HEK293T (cell line): ENCODE measurements around the gene TREML4.

Experiments used
- BHLHE40 ChIP-seq: fragments of 450-650 bp; IDR thresholded peaks from 2 replicates; pipeline ENCODE4 v1.6.1; 2016; ENCODE audit warnings: mild to moderate bottlenecking, moderate library complexity, borderline replicate concordance
- ELF4 ChIP-seq: fragments of 450-650 bp; IDR thresholded peaks from 2 replicates; pipeline ENCODE4 v1.6.1; 2017; ENCODE audit warnings: antibody characterized with exemption
- FOXA1 ChIP-seq: fragments of 450-650 bp; IDR thresholded peaks from 2 replicates; pipeline ENCODE4 v1.6.1; 2016; ENCODE audit warnings: mild to moderate bottlenecking
- FOXK2 ChIP-seq: fragments of 450-650 bp; IDR thresholded peaks from 2 replicates; pipeline ENCODE4 v1.6.1; 2016; ENCODE audit warnings: mild to moderate bottlenecking
- FOXM1 ChIP-seq: fragments of 450-650 bp; IDR thresholded peaks from 2 replicates; pipeline ENCODE4 v1.6.1; 2017; ENCODE audit warnings: mild to moderate bottlenecking, borderline replicate concordance
- HDGF ChIP-seq: fragments of 450-650 bp; IDR thresholded peaks from 2 replicates; pipeline ENCODE4 v1.6.1; 2017; ENCODE audit warnings: antibody characterized with exemption, borderline replicate concordance
- LEF1 ChIP-seq: fragments of 450-650 bp; IDR thresholded peaks from 2 replicates; pipeline ENCODE4 v1.6.1; 2017; ENCODE audit warnings: mild to moderate bottlenecking, borderline replicate concordance
- NFRKB ChIP-seq: fragments of 450-650 bp; IDR thresholded peaks from 2 replicates; pipeline ENCODE4 v1.6.1; 2016; ENCODE audit warnings: mild to moderate bottlenecking, moderate library complexity
- PKNOX1 ChIP-seq: fragments of 450-650 bp; IDR thresholded peaks from 2 replicates; pipeline ENCODE4 v1.6.1; 2016
- SP1 ChIP-seq: fragments of 450-650 bp; IDR thresholded peaks from 2 replicates; pipeline ENCODE4 v1.6.1; 2017
- SUZ12 ChIP-seq: fragments of 450-650 bp; IDR thresholded peaks from 2 replicates; pipeline ENCODE4 v1.6.1; 2016; ENCODE audit warnings: mild to moderate bottlenecking
- TARDBP ChIP-seq: fragments of 450-650 bp; IDR thresholded peaks from 2 replicates; pipeline ENCODE4 v1.6.1; 2016
- ZNF384 ChIP-seq: fragments of 450-650 bp; IDR thresholded peaks from 2 replicates; pipeline ENCODE4 v1.6.1; 2016

- no peak for TF ChIP-seq FOXA1
- no peak for TF ChIP-seq NFRKB
- no peak for TF ChIP-seq FOXK2
- TF ChIP-seq HDGF: no peak
- no peak for TF ChIP-seq SP1
- no peak for TF ChIP-seq BHLHE40
- TF ChIP-seq FOXM1: no peak
- TF ChIP-seq PKNOX1: no peak
- TF ChIP-seq SUZ12: no peak
- TF ChIP-seq TARDBP: no peak
- no peak for TF ChIP-seq ELF4
- TF ChIP-seq LEF1: no peak
- TF ChIP-seq ZNF384: no peak
Measured at GRCh38 chr6:41201764-41202173, 26.4 kb upstream of the TREML4 start.
